GM12873 (cell line): ENCODE data around the gene NR5A1.

Experiments used
- TF ChIP-seq, protein P1 (sequence below): IDR thresholded peaks from 2 replicates; pipeline ENCODE4 v1.5.1; 2012; ENCODE audit warnings: low read depth, mild to moderate bottlenecking, moderate library complexity, low read length, control low read depth; ENCODE audit not compliant: insufficient read depth; ENCODE audit errors: missing control alignments

Gene NR5A1

DNA sequence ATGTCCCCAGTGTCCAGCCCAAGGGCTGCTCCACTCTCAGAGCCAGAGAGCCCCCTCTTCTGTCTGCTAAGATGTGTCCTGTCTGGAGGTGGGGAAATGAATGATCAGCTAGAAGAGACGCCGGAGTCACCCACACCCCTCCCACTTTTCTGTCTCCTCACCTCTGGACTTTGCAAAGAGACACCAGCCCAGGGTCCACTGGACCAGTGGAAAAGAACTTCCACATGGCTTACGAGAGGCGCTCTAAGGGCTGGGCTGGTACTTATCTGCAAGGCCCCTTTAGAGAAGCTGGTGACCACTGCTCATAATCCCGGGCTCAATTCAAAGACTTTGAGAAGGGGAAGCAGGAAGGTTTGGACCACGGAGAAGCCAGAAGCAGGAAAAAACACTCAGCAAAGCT is 9.2 kb downstream of the NR5A1 start:
- TF ChIP-seq, protein P1, sequence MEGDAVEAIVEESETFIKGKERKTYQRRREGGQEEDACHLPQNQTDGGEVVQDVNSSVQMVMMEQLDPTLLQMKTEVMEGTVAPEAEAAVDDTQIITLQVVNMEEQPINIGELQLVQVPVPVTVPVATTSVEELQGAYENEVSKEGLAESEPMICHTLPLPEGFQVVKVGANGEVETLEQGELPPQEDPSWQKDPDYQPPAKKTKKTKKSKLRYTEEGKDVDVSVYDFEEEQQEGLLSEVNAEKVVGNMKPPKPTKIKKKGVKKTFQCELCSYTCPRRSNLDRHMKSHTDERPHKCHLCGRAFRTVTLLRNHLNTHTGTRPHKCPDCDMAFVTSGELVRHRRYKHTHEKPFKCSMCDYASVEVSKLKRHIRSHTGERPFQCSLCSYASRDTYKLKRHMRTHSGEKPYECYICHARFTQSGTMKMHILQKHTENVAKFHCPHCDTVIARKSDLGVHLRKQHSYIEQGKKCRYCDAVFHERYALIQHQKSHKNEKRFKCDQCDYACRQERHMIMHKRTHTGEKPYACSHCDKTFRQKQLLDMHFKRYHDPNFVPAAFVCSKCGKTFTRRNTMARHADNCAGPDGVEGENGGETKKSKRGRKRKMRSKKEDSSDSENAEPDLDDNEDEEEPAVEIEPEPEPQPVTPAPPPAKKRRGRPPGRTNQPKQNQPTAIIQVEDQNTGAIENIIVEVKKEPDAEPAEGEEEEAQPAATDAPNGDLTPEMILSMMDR = no peak

- TF ChIP-seq, protein P1 = no peak
Observed at GRCh38 chr9:124497441-124497840, 9.8 kb downstream of the NR5A1 start.

- TF ChIP-seq, protein P1 = no peak
Observed at GRCh38 chr9:124496463-124496862, 10.7 kb downstream of the NR5A1 start.

DNA sequence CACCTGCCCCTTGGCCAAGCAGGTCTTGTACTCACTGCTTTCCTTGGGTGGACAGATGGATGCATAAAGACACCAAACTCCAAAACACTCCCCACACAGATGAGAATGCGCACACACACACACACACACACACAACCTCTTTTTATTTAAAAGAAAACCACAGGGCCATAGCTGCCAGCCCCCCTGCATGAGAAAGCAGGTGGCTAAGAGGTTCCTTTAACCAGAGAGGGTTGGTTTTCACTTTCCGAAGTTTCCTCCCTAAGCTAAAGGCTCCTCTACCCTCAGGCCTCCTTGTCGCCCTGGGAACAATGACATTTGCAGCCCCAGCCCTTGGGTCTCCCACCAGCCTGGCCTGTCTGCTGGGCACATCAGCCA is 11.1 kb downstream of the NR5A1 start:
- TF ChIP-seq, protein P1 = no peak

GRCh38 chr9:124495126-124496074 is 11.8 kb downstream of the NR5A1 start:
- TF ChIP-seq, protein P1 = no peak

DNA sequence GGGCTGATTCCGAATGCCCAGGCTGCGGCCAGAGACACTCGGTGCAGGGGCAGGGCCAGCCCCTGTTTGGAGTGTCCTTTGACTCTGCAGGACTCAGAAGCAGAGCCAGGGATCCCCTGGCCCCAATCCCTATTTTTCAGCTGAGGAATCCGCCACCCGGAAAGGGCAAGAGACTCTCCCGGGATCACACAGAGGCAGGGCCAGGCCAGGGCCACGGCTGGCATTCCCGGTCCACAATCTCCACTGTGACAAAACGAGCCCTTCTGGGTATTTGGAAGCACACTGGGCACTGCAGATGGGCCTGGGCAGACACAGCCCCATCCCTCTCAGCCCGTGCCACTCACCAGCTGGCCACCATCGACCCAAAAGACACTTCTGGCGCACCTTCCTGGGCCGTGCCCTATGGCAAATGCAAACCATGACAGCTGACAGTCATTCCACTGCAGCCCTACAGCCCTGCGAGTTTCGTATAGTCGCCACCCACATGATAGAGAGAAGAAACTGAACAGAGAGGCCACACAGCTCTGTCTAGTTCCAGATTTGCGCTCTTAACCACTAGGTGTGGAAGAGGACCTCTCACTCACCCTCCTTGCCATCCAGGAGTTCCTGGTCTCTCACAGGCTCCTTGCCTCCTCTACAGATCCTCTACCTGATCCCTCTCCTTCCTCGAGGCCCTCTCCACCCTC is 13.3 kb downstream of the NR5A1 start:
- TF ChIP-seq, protein P1 = no peak

DNA sequence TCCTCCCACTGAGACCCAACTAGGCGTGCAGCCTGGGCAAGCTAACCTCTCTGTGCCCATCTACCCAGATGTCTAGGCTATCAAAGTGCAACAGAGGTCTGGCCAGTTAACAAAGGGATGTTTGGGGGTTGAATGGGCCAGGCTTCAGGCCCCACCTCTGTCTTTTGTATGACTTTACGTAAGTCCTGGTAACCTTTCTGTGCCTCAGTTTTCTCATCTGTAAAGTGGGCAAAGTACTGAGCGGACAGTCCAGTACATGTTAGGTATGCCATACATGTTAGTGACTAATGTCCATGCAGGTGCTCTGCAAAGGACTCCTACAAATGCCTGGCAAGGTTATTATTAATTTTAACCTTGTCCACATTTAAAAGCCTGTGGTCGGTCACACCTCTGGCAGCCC is 14.0 kb downstream of the NR5A1 start:
- TF ChIP-seq, protein P1 = no peak
